Stimulated activated CD8-positive, alpha-beta memory T cell treated with anti-CD3 and anti-CD28 coated beads, Interleukin-2, amount 100 ng/mL, for 48 hours (primary cell): Measurements from ENCODE around the gene SAA4.
"Not testable (repeated sequence)": the region's sequence is repeated elsewhere in the genome, so short reads cannot be mapped to it uniquely, and the experiment has no call there.

ENCODE experiments used
- DNase-seq, 2 donors: peaks; one replicate each; pipeline ENCODE4 v3.0.0-alpha.2; 2020; ENCODE audit warnings: low read depth in 2 of 2

The SAA4 gene

GRCh38 chr11:18247191-18247581 is 10.6 kb upstream of the SAA4 start:
- not testable (repeated sequence) for DNase-seq

- peak in 1 of 2 donors; percentile 1 for DNase-seq
Measured at GRCh38 chr11:18246379-18247190, 10.0 kb upstream of the SAA4 start.

- DNase-seq: no peak
Measured at GRCh38 chr11:18245396-18245795, 8.8 kb upstream of the SAA4 start.

GRCh38 chr11:18243783-18244362 is 7.3 kb upstream of the SAA4 start:
- DNase-seq: peak; percentile 26 to 33

- DNase-seq: no peak
Measured at GRCh38 chr11:18239655-18240054, 3.1 kb upstream of the SAA4 start.

GRCh38 chr11:18235394-18236334 is 938 bp downstream of the SAA4 start:
- DNase-seq: no peak

GRCh38 chr11:18233912-18234311 is 2.7 kb downstream of the SAA4 start:
- no peak for DNase-seq

- DNase-seq: no peak
Measured at GRCh38 chr11:18230859-18231258, 5.7 kb downstream of the SAA4 start.

- no peak for DNase-seq
Measured at GRCh38 chr11:18229501-18229900, 7.1 kb downstream of the SAA4 start.

GRCh38 chr11:18225913-18226312 is 10.7 kb downstream of the SAA4 start:
- DNase-seq: no peak

GRCh38 chr11:18223591-18224387 is 12.8 kb downstream of the SAA4 start:
- DNase-seq: no peak

GRCh38 chr11:18222814-18223421 is 13.7 kb downstream of the SAA4 start:
- DNase-seq: no peak

GRCh38 chr11:18221274-18221876 is 15.2 kb downstream of the SAA4 start:
- DNase-seq: no peak

GRCh38 chr11:18209058-18209457 is 27.5 kb downstream of the SAA4 start:
- DNase-seq: no peak

GRCh38 chr11:18204771-18205170 is 31.8 kb downstream of the SAA4 start:
- no peak for DNase-seq

- DNase-seq: no peak
Measured at GRCh38 chr11:18204220-18204619, 32.4 kb downstream of the SAA4 start.

- no peak for DNase-seq
Measured at GRCh38 chr11:18203723-18204122, 32.9 kb downstream of the SAA4 start.

GRCh38 chr11:18197738-18198137 is 38.9 kb downstream of the SAA4 start:
- not testable (repeated sequence) for DNase-seq

GRCh38 chr11:18196532-18196931 is 40.1 kb downstream of the SAA4 start:
- no peak for DNase-seq

- no peak for DNase-seq
Measured at GRCh38 chr11:18193010-18193409, 43.6 kb downstream of the SAA4 start.

- no peak for DNase-seq
Measured at GRCh38 chr11:18191376-18191775, 45.2 kb downstream of the SAA4 start.
